NK-92 (cell line): ENCODE results near the gene MUS81.
"Not testable (repeated sequence)": the region's sequence is repeated elsewhere in the genome, so short reads cannot be mapped to it uniquely, and the experiment has no call there.

Experiments used
- DNase-seq: peaks from one replicate; lab custom pipeline; 2025; ENCODE audit not compliant: unreplicated experiment; lab: John Stamatoyannopoulos, UW

MUS81 gene, protein sequence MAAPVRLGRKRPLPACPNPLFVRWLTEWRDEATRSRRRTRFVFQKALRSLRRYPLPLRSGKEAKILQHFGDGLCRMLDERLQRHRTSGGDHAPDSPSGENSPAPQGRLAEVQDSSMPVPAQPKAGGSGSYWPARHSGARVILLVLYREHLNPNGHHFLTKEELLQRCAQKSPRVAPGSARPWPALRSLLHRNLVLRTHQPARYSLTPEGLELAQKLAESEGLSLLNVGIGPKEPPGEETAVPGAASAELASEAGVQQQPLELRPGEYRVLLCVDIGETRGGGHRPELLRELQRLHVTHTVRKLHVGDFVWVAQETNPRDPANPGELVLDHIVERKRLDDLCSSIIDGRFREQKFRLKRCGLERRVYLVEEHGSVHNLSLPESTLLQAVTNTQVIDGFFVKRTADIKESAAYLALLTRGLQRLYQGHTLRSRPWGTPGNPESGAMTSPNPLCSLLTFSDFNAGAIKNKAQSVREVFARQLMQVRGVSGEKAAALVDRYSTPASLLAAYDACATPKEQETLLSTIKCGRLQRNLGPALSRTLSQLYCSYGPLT

GRCh38 chr11:65860278-65861164, at the start of gene MUS81:
Gene MUS81 (plus strand): TSS chr11:65860433. CDS start chr11:65860754, 321 bp downstream.
- DNase-seq = peak; percentile 68

GRCh38 chr11:65811764-65812475, 48.3 kb upstream of the MUS81 start:
- no peak for DNase-seq

DNA sequence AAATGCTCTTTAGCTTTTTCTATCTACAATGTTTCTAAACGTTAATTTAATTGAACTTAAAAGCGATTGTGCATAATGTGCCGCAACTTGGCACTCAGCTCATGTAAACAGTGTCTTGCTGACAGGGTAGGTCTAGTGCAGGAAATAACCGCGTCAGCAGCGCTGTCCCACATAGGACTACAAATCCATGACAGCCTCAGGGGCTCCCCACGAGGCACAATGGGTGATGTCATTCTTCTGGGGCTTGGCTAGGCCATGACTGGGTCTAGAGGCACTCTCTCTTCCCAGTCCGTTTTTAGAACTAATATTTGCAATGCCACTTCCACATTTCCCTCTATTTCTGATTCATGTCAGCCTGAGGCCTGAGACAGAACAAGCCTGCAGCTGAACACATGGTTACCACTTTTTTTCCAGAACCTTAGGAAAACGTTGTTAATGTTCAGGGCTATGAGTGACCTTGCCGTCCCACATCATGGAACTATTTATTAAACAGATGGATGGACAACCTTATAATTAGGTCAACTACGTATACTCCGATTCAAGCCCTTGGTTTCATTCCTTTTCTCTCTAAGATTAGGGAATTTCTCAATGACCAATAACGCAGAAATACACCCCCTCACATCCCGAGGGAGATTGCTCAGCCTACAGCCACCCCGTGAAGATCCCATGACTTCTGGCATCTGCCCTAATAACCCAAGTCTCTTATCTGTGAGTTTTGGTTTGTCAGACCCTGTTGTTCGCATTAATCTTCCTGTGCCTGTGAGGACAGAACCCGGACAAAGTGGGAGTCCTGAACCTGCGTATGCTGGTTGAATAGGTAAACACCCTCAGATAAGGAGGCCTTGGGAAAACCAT, 45.9 kb upstream of the MUS81 start:
- DNase-seq = no peak

GRCh38 chr11:65814986-65815565, 45.2 kb upstream of the MUS81 start:
- no peak for DNase-seq

GRCh38 chr11:65816696-65817095, 43.5 kb upstream of the MUS81 start:
- DNase-seq = no peak

GRCh38 chr11:65817312-65817834, 42.9 kb upstream of the MUS81 start:
- no peak for DNase-seq

- DNase-seq = peak; percentile 59
Observed at GRCh38 chr11:65817835-65818680, 42.2 kb upstream of the MUS81 start.

DNA sequence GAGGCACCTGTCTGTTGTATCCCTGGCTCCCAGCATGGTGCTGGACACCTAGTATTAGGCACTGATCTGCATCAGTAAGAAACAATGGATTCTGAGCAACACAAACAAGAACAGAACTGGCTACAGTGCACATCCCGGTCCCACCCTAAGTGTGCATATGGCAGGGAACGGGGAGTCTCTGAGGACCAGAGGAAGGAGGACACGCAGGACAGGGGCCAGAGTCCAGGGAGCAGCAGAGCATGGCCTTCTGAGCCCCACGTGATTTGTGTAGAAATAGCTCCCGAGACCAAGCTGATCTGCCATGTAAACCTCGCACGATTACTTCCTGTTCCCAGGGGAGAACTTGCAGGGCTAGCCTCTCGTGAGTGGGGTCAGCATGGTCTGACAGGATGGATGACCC, 39.1 kb upstream of the MUS81 start:
- no peak for DNase-seq

DNA sequence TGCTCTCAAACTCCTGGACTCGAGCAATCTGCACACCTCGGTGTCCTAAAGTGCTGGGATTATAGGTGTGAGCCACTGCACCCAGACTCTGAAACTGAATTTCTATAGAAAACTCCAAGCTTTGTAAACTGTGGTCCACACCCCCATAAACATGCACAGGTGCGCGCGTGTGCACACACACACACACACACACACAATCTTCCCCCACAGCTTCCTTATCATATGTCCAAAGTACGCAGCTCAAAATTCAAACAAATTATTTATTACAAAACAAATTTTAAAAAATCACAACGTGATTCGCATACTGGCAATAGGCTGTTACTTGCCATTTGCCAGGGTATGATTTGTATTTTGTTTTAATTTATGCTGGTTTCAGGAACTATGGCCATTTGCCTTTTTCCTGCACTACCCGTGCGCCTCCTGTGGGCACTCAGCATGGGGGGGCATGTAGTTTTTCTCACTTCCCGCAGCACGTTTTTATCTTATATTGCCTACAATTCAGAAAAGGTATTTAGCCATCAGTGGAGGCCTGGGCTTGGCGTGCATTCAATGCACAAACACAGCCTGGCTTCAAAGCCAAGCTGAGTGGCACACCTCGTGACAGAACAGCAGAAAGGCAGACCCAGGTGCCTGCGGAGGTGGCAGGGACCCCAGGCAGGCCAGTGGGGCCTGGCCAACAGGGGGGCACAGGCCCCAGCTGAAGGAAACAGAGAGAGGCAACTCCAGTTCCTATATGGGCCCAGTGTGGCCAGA, 37.3 kb upstream of the MUS81 start:
- no peak for DNase-seq

DNA sequence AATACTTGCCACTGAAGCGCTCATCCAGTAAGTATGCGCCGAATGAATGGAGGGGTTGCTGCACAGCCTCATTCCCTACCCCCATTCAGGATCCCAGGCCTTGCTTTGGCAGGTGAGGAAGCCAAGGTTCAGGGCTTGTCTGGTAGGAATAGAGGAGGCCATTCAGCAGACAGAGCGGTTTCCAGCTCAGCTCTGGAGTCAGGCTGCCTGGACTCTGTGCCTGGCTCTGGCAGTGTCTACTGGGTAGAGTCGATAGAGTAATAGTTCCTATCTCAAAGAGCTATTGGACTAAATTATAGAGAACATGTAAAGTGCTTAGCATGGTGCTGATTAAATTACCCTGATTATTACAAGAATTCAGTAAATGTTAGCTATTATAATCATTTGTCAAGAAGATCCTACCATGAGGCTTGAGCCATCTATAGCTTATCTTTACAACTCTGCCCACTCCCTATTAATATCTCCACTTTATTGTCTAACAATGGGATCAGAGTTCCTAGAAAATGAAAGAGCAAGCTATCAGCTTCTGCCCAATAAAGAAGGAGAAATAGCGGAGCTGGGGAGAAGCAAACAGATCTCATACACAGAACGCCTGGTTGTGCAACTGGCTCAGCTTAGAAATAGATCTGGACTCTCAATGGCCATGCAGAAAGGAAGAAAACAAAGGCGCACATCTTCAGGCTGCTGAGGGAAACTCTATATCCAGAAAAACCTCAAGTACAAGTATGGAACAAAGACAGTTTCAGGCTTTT, 33.1 kb upstream of the MUS81 start:
- DNase-seq = no peak

GRCh38 chr11:65829459-65829858, 30.8 kb upstream of the MUS81 start:
- no peak for DNase-seq

DNA sequence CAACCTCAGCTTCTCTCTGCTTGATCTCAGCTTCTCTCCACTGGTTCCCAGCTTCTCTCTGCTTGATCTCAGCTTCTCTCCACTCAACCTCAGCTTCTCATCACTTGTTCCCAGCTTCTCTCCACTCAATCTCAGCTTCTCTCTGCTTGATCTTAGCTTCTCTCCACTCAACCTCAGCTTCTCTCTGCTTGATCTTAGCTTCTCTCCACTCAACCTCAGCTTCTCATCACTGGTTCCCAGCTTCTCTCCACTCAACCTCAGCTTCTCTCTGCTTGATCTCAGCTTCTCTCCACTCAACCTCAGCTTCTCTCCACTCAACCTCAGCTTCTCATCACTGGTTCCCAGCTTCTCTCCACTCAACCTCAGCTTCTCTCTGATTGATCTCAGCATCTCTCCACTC, 28.0 kb upstream of the MUS81 start:
- not testable (repeated sequence) for DNase-seq

DNA sequence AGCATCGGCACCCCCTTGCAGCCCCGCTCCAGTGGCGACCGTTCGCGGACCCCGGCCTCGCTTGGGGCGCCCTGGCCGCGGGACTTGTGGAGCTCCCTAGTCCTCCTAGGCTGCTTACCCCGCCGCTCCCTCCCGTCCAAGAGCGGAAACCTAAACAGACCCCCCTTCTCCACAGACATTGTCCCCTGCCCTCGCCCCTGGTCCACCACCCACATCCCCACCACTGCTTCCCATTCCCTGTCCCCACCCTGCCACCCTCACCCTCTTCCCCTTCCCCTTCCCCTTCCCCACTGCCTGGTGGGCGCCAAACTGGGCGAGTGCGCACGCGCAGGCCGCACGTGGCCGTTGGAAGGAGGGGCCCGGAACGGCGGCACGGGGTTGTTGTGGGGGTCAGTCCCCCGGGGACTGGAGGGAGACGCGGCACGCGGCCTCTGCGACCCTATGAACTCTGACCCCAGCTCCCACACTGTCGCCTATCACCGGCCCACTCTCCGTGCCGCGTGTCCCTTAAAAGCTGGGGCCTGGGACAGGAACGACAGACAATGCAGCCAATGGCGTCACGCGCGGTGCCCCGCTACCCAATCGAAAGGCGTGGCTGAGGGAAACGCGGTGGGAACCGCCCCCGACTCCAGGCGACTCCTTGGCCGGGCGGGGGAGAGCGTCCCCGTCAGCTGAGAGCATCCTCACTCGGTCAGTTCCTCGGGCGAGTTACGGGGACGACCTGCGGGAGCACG, 26.8 kb upstream of the MUS81 start, which contains the start of gene SNX32:
SNX32 (plus strand) TSS at position 667 of the 734 bp plus-strand sequence. CDS start 103 bp downstream, outside the sequence.
- DNase-seq = peak; percentile 28

DNA sequence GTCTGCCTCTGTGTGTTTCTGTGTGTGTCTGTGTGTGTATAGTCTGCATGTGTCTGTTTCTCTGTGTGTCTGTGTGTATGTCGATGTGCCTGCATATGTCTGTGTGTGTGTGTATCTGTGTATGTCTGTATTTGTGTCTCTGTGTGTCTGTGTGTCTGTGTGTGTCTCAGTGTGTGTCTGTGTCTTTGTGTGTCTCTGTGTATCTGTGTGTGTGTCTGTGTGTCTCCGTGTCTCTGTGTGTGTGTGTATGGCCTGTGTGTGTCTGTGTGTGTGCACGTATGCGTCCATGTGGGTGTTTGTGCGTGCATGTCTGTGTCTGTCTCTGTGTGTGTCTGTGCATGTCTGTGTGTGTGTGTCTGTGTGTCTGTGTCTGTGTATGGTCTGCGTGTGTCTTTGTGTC, 26.0 kb upstream of the MUS81 start:
- no peak for DNase-seq

- DNase-seq = no peak
Observed at GRCh38 chr11:65842144-65842543, 18.1 kb upstream of the MUS81 start.

DNA sequence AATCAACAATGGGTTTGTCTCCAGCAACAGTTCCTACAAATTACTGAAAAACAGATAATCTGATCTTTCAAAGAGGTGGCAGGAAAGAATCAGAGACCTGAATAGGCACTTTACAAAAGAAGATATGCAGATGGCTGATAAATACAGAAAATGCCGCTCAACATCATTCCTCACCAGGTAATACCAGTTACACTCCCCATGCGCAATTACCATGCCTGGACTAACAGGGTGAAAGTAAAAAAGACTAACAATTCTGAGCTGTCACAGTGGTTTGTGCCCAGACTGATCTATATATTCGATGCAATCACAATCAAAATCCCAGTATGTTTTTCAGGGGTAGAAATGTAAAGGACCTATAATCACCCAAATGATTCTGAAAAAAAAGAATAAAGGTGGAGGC, 16.4 kb upstream of the MUS81 start:
- DNase-seq = no peak
